GM23338 (cell line): ENCODE results near the gene KLHL7. TPM values are rescaled to one million over a fixed set of nuclear protein-coding genes. Genes with fewer than 3 reads are reported as not detected.
A peak's percentile ranks its signal among the peaks of the same experiment; 100 is the strongest.

Source experiments
- ATAC-seq: fragments of 200-7000 bp; cut with Tn5 transposase; 3 replicates; pipeline ENCODE4 v1.9.1; 2020
- DNase-seq: peaks from one replicate; pipeline ENCODE4 v3.0.0-alpha.2; 2015; ENCODE audit warnings: low spot score
- H2AFZ ChIP-seq: fragments of 200-600 bp; sonication (generic); 2 replicates; pipeline ENCODE4 v1.8.0; 2016; ENCODE audit warnings: antibody characterized with exemption, mild to moderate bottlenecking, moderate library complexity
- H3F3A ChIP-seq: fragments of 200-600 bp; sonication (generic); replicated peaks from 2 replicates; pipeline ENCODE4 v1.8.0; 2017; ENCODE audit warnings: antibody characterized with exemption, mixed run types, low read depth
- H3K27ac ChIP-seq: fragments of 200-600 bp; sonication (generic); 2 replicates; pipeline ENCODE4 v1.6.1; 2016; ENCODE audit warnings: low read depth
- H3K27me3 ChIP-seq: fragments of 200-600 bp; sonication (generic); 2 replicates; pipeline ENCODE4 v1.8.0; 2016; ENCODE audit warnings: mild to moderate bottlenecking, mixed run types, moderate library complexity; ENCODE audit not compliant: insufficient read depth
- H3K36me3 ChIP-seq: fragments of 200-600 bp; sonication (generic); 2 replicates; pipeline ENCODE4 v1.8.0; 2016; ENCODE audit warnings: mild to moderate bottlenecking; ENCODE audit not compliant: insufficient read depth
- H3K4me1 ChIP-seq: fragments of 200-600 bp; sonication (generic); 2 replicates; pipeline ENCODE4 v1.8.0; 2016; ENCODE audit warnings: mild to moderate bottlenecking, moderate library complexity; ENCODE audit not compliant: insufficient read depth
- H3K4me2 ChIP-seq: fragments of 200-600 bp; sonication (generic); 2 replicates; pipeline ENCODE4 v1.7.1; 2017; ENCODE audit warnings: mixed run types
- H3K4me3 ChIP-seq: fragments of 200-600 bp; sonication (generic); 2 replicates; pipeline ENCODE4 v1.6.1; 2016; ENCODE audit warnings: mixed run types
- H3K79me2 ChIP-seq: fragments of 200-600 bp; sonication (generic); replicated peaks from 2 replicates; pipeline ENCODE4 v1.8.0; 2017; ENCODE audit warnings: mild to moderate bottlenecking; ENCODE audit not compliant: insufficient read depth
- H3K9me2 ChIP-seq: fragments of 200-600 bp; sonication (generic); 2 replicates; pipeline ENCODE4 v1.8.0; 2017; ENCODE audit not compliant: insufficient read depth
- H4K20me1 ChIP-seq: fragments of 200-600 bp; sonication (generic); replicated peaks from 2 replicates; pipeline ENCODE4 v1.8.0; 2017; ENCODE audit warnings: mild to moderate bottlenecking; ENCODE audit not compliant: insufficient read depth
- H3K27ac Mint-ChIP-seq: 2 replicates; pipeline ENCODE4 v1.8.0; 2020; ENCODE audit warnings: inconsistent platforms, mild to moderate bottlenecking, moderate library complexity, mixed read lengths
- H3K27me3 Mint-ChIP-seq: 3 replicates; pipeline ENCODE4 v1.8.0; 2022; ENCODE audit warnings: low read depth, mild to moderate bottlenecking, moderate library complexity, mixed read lengths, inconsistent platforms; ENCODE audit not compliant: insufficient read depth, poor library complexity
- H3K36me3 Mint-ChIP-seq: 3 replicates; pipeline ENCODE4 v1.8.0; 2021; ENCODE audit warnings: low read depth, mild to moderate bottlenecking, inconsistent platforms, moderate library complexity, mixed read lengths
- H3K4me1 Mint-ChIP-seq: 3 replicates; pipeline ENCODE4 v1.8.0; 2020; ENCODE audit warnings: mild to moderate bottlenecking, inconsistent platforms, mixed read lengths
- H3K4me3 Mint-ChIP-seq: 3 replicates; pipeline ENCODE4 v1.8.0; 2021; ENCODE audit warnings: moderate library complexity, mild to moderate bottlenecking, inconsistent platforms, mixed read lengths
- H3K9me3 Mint-ChIP-seq: 3 replicates; pipeline ENCODE4 v1.8.0; 2020; ENCODE audit warnings: moderate library complexity, mild to moderate bottlenecking, inconsistent platforms, mixed read lengths
- CREB1 ChIP-seq: fragments of 250-450 bp; sonication (Bioruptor Pico); IDR thresholded peaks from 2 replicates; pipeline ENCODE4 v1.5.0; 2020; ENCODE audit warnings: low read depth, mild to moderate bottlenecking, moderate library complexity
- ETS1 ChIP-seq: IDR thresholded peaks from 2 replicates; pipeline ENCODE4 v1.6.1; 2016; ENCODE audit warnings: antibody characterized with exemption
- EZH2 ChIP-seq: fragments of 200-600 bp; sonication (generic); IDR thresholded peaks from one replicate; pipeline ENCODE4 v1.8.0; 2017; ENCODE audit warnings: antibody characterized with exemption, mild to moderate bottlenecking, low read depth; ENCODE audit not compliant: unreplicated experiment
- JUNB ChIP-seq: IDR thresholded peaks from one replicate; pipeline ENCODE4 v1.6.1; 2016; ENCODE audit warnings: antibody characterized with exemption; ENCODE audit not compliant: unreplicated experiment
- NANOG ChIP-seq: IDR thresholded peaks from 2 replicates; pipeline ENCODE4 v1.6.1; 2016; ENCODE audit warnings: antibody characterized with exemption, borderline replicate concordance
- REST ChIP-seq: IDR thresholded peaks from one replicate; pipeline ENCODE4 v1.6.1; 2018; ENCODE audit warnings: antibody characterized with exemption; ENCODE audit not compliant: unreplicated experiment
- STAT1 ChIP-seq: IDR thresholded peaks from one replicate; pipeline ENCODE4 v1.6.1; 2016; ENCODE audit warnings: antibody characterized with exemption; ENCODE audit not compliant: unreplicated experiment
- polyA plus RNA-seq: library from polyadenylated mRNA; unstranded; fragments of >200 nt; fragmentation: Nextera tagmentation; extraction: Ambion mirVana; gene quantifications from 2 replicates; pipeline ENCODE4 v1.2.1, GENCODE V29; 2016
- total RNA-seq: library from RNA; depleted of rRNA; stranded (reverse); fragments of >200 nt; shearing (Covaris generic); gene quantifications from 2 replicates; pipeline ENCODE4 v1.2.3, GENCODE V29; 2014

Gene KLHL7
- total and polyA plus RNA-seq, 2 experiments from 2014 or later: 92.5 to 119 TPM

- H3K36me3 ChIP-seq: no peaks in the 10 kb centered on the region; the same call in 1 of the 2 replicates
- peaks cover 15% of the 10 kb centered on the region for H3K4me1 Mint-ChIP-seq
- H3K4me1 ChIP-seq: no peaks in the 10 kb centered on the region
- peaks cover 7% of the 10 kb centered on the region; the same call in 1 of the 2 replicates for H3K79me2 ChIP-seq
- no peak for DNase-seq
- peaks cover 4% of the 10 kb centered on the region; the same call in 1 of the 3 replicates for H3K9me3 Mint-ChIP-seq
- H4K20me1 ChIP-seq: no peaks in the 10 kb centered on the region; the same call in 1 of the 2 replicates
- peaks cover 2% of the 10 kb centered on the region for H3K27me3 Mint-ChIP-seq
- H3K9me2 ChIP-seq: no peaks in the 10 kb centered on the region
- H3K4me3 ChIP-seq: no peak overlapping the region
- H3K36me3 Mint-ChIP-seq: peaks cover 23% of the 10 kb centered on the region
- TF ChIP-seq ETS1 (no peak), CREB1 (no peak), EZH2 (no peak), REST (no peak), NANOG (no peak), JUNB (no peak)
- no peak overlapping the region for H3K4me2 ChIP-seq
- no peak overlapping the region for H3K4me3 Mint-ChIP-seq
- no peaks in the 10 kb centered on the region for H3K27me3 ChIP-seq
- H3K27ac Mint-ChIP-seq: peak overlapping the region; percentile 17; the same call in 1 of the 2 replicates
- H2AFZ ChIP-seq: no peak overlapping the region
- no peaks in the 10 kb centered on the region for H3F3A ChIP-seq
- no peak for ATAC-seq
- no peak overlapping the region for H3K27ac ChIP-seq
Observed at GRCh38 chr7:23136216-23136615, 30.6 kb downstream of the KLHL7 start.

GRCh38 chr7:23157679-23158078, 52.1 kb downstream of the KLHL7 start:
- H2AFZ ChIP-seq: no peak overlapping the region
- H3K9me3 Mint-ChIP-seq: no peaks in the 10 kb centered on the region
- peaks cover 5% of the 10 kb centered on the region; the same call in 1 of the 2 replicates for H3K36me3 ChIP-seq
- ATAC-seq: no peak
- H3K4me1 Mint-ChIP-seq: no peaks in the 10 kb centered on the region
- H3K27me3 ChIP-seq: no peaks in the 10 kb centered on the region
- H3K79me2 ChIP-seq: no peaks in the 10 kb centered on the region
- H4K20me1 ChIP-seq: no peaks in the 10 kb centered on the region
- H3K4me3 Mint-ChIP-seq: no peak overlapping the region
- H3F3A ChIP-seq: no peaks in the 10 kb centered on the region
- H3K4me1 ChIP-seq: no peaks in the 10 kb centered on the region
- peaks cover 8% of the 10 kb centered on the region; the same call in 2 of the 3 replicates for H3K36me3 Mint-ChIP-seq
- peaks cover 3% of the 10 kb centered on the region for H3K27me3 Mint-ChIP-seq
- H3K27ac ChIP-seq: no peak overlapping the region
- no peak overlapping the region for H3K4me2 ChIP-seq
- DNase-seq: no peak
- H3K27ac Mint-ChIP-seq: no peak overlapping the region
- H3K9me2 ChIP-seq: no peaks in the 10 kb centered on the region
- TF ChIP-seq NANOG (no peak), STAT1 (no peak)
- H3K4me3 ChIP-seq: no peak overlapping the region
